GM12878 (cell line): ENCODE measurements around the gene PCDHGA7. TPM values are rescaled to one million over a fixed set of nuclear protein-coding genes. Genes with fewer than 3 reads are reported as not detected.
"Not testable (repeated sequence)": the region's sequence is repeated elsewhere in the genome, so short reads cannot be mapped to it uniquely, and the experiment has no call there.

Experiments
- ATAC-seq: fragments of 200-7000 bp; cut with Tn5 transposase; 3 replicates; pipeline ENCODE4 v1.9.1; 2020; ENCODE audit warnings: mild to moderate bottlenecking, moderate library complexity
- BruUV-seq: library from RNA; stranded (reverse); fragments of 400-500 nt; replicated peaks from 2 replicates; lab custom pipeline; 2021; lab: Mats Ljungman, UMichigan
- CTCF ChIA-PET: fragments of 300-600 bp; sonication (Branson Sonifier 250); formaldehyde crosslinking; extraction: SDS; loops from one replicate; lab custom pipeline; 2021; ENCODE audit warnings: inconsistent platforms; lab: Yijun Ruan, JAX
- POLR2A ChIA-PET: fragments of 350-600 bp; formaldehyde crosslinking; extraction: SDS; loops from one replicate; lab custom pipeline; 2021; ENCODE audit warnings: inconsistent platforms; lab: Charles Lee
- RAD21 ChIA-PET: fragments of 300-600 bp; sonication (Branson Sonifier 250); formaldehyde crosslinking; loops from one replicate; lab custom pipeline; 2023; ENCODE audit warnings: antibody characterized with exemption; ENCODE audit not compliant: unreplicated experiment; lab: Charles Lee
- SMC1A ChIA-PET: fragments of 300-600 bp; sonication (Branson Sonifier 250); formaldehyde crosslinking; loops from one replicate; lab custom pipeline; 2023; ENCODE audit not compliant: unreplicated experiment, uncharacterized antibody; lab: Charles Lee
- DNase-seq: peaks from one replicate; pipeline ENCODE4 v3.0.0-alpha.2; 2011; ENCODE audit warnings: low read depth, low spot score
- FAIRE-seq: peaks from 3 replicates; lab custom pipeline; 2011; peaks lifted over from hg19 to GRCh38; lab: Jason Lieb, UNC
- H2AFZ ChIP-seq: 2 replicates; pipeline ENCODE4 v1.6.0; 2011; ENCODE audit warnings: low read depth, low read length, control low read depth; ENCODE audit not compliant: control insufficient read depth
- H3K27ac ChIP-seq: 2 replicates; pipeline ENCODE4 v1.5.1; 2011; ENCODE audit warnings: control low read depth; ENCODE audit not compliant: control insufficient read depth, insufficient read depth
- H3K27me3 ChIP-seq, 2 experiments: replicated peaks in 1 of 2; 2 replicates each; pipeline versions ENCODE4 v1.6.0 to v1.6.1; 2011; ENCODE audit warnings: low read length in 1 of 2; ENCODE audit not compliant: control insufficient read depth in 2 of 2, insufficient read depth in 2 of 2
- H3K36me3 ChIP-seq, 2 experiments: 2 replicates each; pipeline ENCODE4 v1.5.1; 2011; ENCODE audit warnings: low read length in 1 of 2; ENCODE audit not compliant: control insufficient read depth in 2 of 2, insufficient read depth in 2 of 2
- H3K4me1 ChIP-seq: 2 replicates; pipeline ENCODE4 v1.6.1; 2011; ENCODE audit warnings: mild to moderate bottlenecking, low read length, moderate library complexity, mixed read lengths; ENCODE audit not compliant: control insufficient read depth, insufficient read depth
- H3K4me2 ChIP-seq: 2 replicates; pipeline ENCODE4 v1.6.0; 2011; ENCODE audit warnings: control low read depth; ENCODE audit not compliant: control insufficient read depth, insufficient read depth
- H3K4me3 ChIP-seq: fragments of 200-600 bp; sonication (generic); 2 replicates; pipeline ENCODE4 v1.5.1; 2016
- H3K79me2 ChIP-seq: 2 replicates; pipeline ENCODE4 v1.6.0; 2011; ENCODE audit warnings: low read length; ENCODE audit not compliant: control insufficient read depth, insufficient read depth
- H3K9ac ChIP-seq: 2 replicates; pipeline ENCODE4 v1.8.0; 2011; ENCODE audit warnings: low read length, control low read depth, mixed read lengths; ENCODE audit not compliant: control insufficient read depth, insufficient read depth
- H3K9me3 ChIP-seq: replicated peaks from 3 replicates; pipeline ENCODE4 v1.5.1; 2011; ENCODE audit warnings: mild to moderate bottlenecking, low read length; ENCODE audit not compliant: control insufficient read depth, insufficient read depth
- H4K20me1 ChIP-seq: 2 replicates; pipeline ENCODE4 v1.6.0; 2011; ENCODE audit not compliant: control insufficient read depth, insufficient read depth
- WGBS: methylation state at CpG from one replicate; pipeline ENCODE4 v1.1.6; 2016; ENCODE audit warnings: low lambda C conversion rate; ENCODE audit not compliant: insufficient replicate concordance, insufficient coverage; ENCODE audit errors: missing lambda C conversion rate; 5-methylcytosine and 5-hydroxymethylcytosine counted together
- in situ Hi-C: fragments of 300-500 bp; cut with MboI; formaldehyde crosslinking; loops from 9 replicates; pipeline ENCODE4 v1.14.3; 2018; ENCODE audit warnings: mixed read lengths
- intact Hi-C: fragments of 100-400 bp; cut with micrococcal nuclease; formaldehyde crosslinking; loops from one replicate; pipeline ENCODE4 v1.14.2; 2022; ENCODE audit not compliant: unreplicated experiment
- polyA plus RNA-seq, 11 experiments: library from polyadenylated mRNA; depleted of rRNA in 4 of 11; unstranded in 6 of 11; stranded (reverse) in 5 of 11; fragments of >200 nt; fragmentation: Nextera tagmentation in 4 of 11; fragmentation: Illumina TruSeq in 1 of 11; extraction: Ambion mirVana in 4 of 11; extraction: Trizol in 1 of 11; gene quantifications; 1 replicate in 1 of 11; 2 replicates in 10 of 11; pipeline versions ENCODE4 v1.2.1 to v1.2.3, GENCODE V29; 2011 to 2016; ENCODE audit warnings: inconsistent platforms in 2 of 11, missing spikeins in 2 of 11, low read depth in 1 of 11
- total RNA-seq, 4 experiments: library from RNA; depleted of rRNA in 3 of 4; stranded (reverse); fragments of >200 nt in 3 of 4; fragmentation: Illumina TruSeq in 1 of 4; extraction: Trizol in 1 of 4; gene quantifications; 2 replicates each; pipeline versions ENCODE4 v1.2.1 to v1.2.3, GENCODE V29; 2013 to 2021
- TF ChIP-seq, protein P1 (sequence below): fragments of 450-650 bp; IDR thresholded peaks from 2 replicates; pipeline ENCODE4 v1.6.1; 2017; ENCODE audit warnings: mild to moderate bottlenecking, moderate library complexity

The PCDHGA7 gene
- total and polyA plus RNA-seq, 10 of the 15 experiments (the other 5 are each of a cell fraction or from before 2014, with no cell fraction given): 0.01 to 0.18 (median 0.08) TPM; not detected in 3

DNA sequence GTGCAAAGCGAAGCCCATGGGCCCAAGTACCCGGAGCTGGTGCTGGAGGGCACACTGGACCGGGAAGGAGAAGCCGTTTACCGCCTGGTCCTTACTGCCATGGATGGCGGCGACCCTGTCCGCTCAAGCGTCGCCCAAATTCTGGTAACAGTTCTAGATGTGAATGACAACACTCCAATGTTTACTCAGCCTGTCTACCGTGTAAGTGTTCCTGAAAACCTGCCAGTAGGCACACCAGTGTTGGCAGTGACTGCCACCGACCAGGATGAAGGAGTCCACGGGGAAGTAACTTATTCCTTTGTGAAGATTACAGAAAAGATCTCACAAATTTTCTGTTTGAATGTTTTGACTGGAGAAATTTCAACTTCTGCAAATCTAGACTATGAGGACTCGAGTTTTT, 7.9 kb upstream of the PCDHGA7 start (continued):
- TF ChIP-seq, protein P1, sequence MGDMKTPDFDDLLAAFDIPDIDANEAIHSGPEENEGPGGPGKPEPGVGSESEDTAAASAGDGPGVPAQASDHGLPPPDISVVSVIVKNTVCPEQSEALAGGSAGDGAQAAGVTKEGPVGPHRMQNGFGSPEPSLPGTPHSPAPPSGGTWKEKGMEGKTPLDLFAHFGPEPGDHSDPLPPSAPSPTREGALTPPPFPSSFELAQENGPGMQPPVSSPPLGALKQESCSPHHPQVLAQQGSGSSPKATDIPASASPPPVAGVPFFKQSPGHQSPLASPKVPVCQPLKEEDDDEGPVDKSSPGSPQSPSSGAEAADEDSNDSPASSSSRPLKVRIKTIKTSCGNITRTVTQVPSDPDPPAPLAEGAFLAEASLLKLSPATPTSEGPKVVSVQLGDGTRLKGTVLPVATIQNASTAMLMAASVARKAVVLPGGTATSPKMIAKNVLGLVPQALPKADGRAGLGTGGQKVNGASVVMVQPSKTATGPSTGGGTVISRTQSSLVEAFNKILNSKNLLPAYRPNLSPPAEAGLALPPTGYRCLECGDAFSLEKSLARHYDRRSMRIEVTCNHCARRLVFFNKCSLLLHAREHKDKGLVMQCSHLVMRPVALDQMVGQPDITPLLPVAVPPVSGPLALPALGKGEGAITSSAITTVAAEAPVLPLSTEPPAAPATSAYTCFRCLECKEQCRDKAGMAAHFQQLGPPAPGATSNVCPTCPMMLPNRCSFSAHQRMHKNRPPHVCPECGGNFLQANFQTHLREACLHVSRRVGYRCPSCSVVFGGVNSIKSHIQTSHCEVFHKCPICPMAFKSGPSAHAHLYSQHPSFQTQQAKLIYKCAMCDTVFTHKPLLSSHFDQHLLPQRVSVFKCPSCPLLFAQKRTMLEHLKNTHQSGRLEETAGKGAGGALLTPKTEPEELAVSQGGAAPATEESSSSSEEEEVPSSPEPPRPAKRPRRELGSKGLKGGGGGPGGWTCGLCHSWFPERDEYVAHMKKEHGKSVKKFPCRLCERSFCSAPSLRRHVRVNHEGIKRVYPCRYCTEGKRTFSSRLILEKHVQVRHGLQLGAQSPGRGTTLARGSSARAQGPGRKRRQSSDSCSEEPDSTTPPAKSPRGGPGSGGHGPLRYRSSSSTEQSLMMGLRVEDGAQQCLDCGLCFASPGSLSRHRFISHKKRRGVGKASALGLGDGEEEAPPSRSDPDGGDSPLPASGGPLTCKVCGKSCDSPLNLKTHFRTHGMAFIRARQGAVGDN: no peak

DNA sequence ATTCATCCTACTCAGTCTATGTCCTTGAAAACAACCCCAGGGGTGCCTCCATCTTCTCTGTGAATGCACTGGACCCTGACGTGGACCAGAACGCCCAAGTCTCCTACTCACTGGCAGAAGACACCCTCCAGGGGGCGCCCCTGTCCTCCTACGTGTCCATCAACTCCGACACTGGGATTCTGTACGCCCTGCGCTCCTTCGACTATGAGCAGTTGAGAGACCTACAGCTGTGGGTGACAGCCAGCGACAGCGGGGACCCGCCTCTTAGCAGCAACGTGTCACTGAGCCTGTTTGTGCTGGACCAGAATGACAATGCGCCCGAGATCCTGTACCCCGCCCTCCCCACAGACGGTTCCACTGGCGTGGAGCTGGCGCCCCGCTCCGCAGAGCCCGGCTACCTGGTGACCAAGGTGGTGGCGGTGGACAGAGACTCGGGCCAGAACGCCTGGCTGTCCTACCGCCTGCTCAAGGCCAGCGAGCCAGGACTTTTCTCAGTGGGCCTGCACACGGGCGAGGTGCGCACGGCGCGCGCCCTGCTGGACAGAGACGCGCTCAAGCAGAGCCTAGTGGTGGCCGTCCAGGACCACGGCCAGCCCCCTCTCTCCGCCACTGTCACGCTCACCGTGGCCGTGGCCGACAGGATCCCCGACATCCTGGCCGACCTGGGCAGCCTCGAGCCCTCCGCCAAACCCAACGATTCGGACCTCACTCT, 6.9 kb upstream of the PCDHGA7 start:
- FAIRE-seq, H3K27ac ChIP-seq, H3K36me3 ChIP-seq, BruUV-seq, POLR2A ChIA-PET, in situ Hi-C loops, RAD21 ChIA-PET, H3K9ac ChIP-seq, H3K4me3 ChIP-seq, DNase-seq, H3K27me3 ChIP-seq, H4K20me1 ChIP-seq, SMC1A ChIA-PET, CTCF ChIA-PET, intact Hi-C loops, H2AFZ ChIP-seq, H3K79me2 ChIP-seq, H3K4me1 ChIP-seq, H3K4me2 ChIP-seq, ATAC-seq: not testable (repeated sequence)
- 89% methylated on average over 33 of the region's 48 CpGs for WGBS
- H3K9me3 ChIP-seq: peaks cover 17% of the 10 kb centered on the region; the same call in 2 of the 3 replicates
